Measurements from ENCODE around the gene RFX2. TPM values are rescaled to one million over a fixed set of nuclear protein-coding genes. Genes with fewer than 3 reads are reported as not detected.

The RFX2 gene
- total RNA-seq, 1 donor from 2014 or later, result 6.5 TPM

DNA sequence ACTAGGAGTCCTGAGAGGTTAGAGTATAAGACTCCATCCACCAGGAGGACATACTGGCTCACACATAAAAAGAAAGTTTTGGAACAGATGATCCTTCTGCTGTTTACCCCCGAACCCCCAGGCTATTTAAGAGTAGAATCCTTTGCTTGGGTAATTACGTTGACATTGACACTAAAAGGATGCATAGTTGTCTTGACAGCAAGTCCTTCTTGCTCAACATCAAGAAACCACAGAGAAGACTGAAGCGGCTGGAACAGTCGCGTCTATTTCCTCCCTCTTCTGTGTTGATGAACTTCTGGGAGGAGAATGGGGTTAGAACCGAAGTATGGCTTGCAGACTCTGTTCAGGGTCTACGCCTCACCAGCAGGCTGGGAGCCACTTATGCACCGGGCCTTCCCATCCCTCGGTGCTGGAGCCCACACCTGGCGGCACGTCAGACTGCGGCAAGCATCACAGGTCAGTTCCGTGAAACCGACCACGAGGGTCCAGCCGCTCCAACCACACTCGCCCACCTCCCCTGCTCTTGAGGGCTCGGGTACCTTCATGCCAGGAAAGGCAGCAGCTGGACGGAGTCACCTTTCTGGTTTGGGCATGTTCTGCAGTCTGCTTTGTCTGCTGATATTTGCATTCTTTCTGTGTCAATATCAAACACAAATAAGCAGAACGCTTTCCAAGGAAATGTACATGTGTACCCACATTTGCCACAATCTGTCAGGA lies 90.0 kb downstream of the RFX2 start:
- Mint-ChIP-seq H3K4me1 (ENCODE audit: low read depth) (peaks cover 24% of the 10 kb centered on the region), H3K36me3 (ENCODE audit: low read depth) (peaks cover 4% of the 10 kb centered on the region), H3K27me3 (ENCODE audit: low read depth) (no peaks in the 10 kb centered on the region), H3K4me3 (ENCODE audit: unreplicated experiment) (no peak overlapping the region), H3K27ac (ENCODE audit: unreplicated experiment) (no peak overlapping the region), H3K9me3 (ENCODE audit: low read depth) (no peaks in the 10 kb centered on the region)
- peak; percentile 78 for DNase-seq (ENCODE audit: low spot score)
- TF ChIP-seq, protein P1, sequence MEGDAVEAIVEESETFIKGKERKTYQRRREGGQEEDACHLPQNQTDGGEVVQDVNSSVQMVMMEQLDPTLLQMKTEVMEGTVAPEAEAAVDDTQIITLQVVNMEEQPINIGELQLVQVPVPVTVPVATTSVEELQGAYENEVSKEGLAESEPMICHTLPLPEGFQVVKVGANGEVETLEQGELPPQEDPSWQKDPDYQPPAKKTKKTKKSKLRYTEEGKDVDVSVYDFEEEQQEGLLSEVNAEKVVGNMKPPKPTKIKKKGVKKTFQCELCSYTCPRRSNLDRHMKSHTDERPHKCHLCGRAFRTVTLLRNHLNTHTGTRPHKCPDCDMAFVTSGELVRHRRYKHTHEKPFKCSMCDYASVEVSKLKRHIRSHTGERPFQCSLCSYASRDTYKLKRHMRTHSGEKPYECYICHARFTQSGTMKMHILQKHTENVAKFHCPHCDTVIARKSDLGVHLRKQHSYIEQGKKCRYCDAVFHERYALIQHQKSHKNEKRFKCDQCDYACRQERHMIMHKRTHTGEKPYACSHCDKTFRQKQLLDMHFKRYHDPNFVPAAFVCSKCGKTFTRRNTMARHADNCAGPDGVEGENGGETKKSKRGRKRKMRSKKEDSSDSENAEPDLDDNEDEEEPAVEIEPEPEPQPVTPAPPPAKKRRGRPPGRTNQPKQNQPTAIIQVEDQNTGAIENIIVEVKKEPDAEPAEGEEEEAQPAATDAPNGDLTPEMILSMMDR (IDR thresholded peaks at IDR 0.05), result no peak

DNA sequence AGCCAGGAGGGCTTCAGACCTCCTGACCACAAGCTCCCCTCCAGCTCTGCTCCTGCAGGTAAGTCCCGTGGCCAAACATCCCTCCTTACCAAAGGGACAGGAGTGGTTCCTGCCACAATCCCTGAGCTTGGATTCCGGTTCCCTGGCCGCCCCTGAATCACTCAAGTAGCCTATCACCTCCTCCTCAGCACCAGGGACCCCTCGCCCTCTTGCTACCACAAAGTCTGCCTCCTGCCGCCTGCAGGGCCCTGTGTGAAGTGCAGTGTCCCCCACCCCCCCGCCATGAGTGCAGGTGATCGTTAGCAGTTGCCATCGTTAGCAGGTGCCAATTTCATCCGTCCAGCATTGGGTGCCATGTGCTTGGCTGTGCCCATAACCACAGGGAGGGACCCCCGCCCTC lies 91.5 kb downstream of the RFX2 start:
- peaks cover 22% of the 10 kb centered on the region for H3K4me1 Mint-ChIP-seq (ENCODE audit: low read depth)
- H3K27me3 Mint-ChIP-seq (ENCODE audit: low read depth), result no peaks in the 10 kb centered on the region
- H3K9me3 Mint-ChIP-seq (ENCODE audit: low read depth), result no peaks in the 10 kb centered on the region
- H3K27ac Mint-ChIP-seq (ENCODE audit: unreplicated experiment), result no peak overlapping the region
- peak; percentile 68 for DNase-seq (ENCODE audit: low spot score)
- no peak overlapping the region for H3K4me3 Mint-ChIP-seq (ENCODE audit: unreplicated experiment)
- TF ChIP-seq, protein P1 (IDR thresholded peaks at IDR 0.05), result peak; percentile 43
- peaks cover 4% of the 10 kb centered on the region for H3K36me3 Mint-ChIP-seq (ENCODE audit: low read depth)

DNA sequence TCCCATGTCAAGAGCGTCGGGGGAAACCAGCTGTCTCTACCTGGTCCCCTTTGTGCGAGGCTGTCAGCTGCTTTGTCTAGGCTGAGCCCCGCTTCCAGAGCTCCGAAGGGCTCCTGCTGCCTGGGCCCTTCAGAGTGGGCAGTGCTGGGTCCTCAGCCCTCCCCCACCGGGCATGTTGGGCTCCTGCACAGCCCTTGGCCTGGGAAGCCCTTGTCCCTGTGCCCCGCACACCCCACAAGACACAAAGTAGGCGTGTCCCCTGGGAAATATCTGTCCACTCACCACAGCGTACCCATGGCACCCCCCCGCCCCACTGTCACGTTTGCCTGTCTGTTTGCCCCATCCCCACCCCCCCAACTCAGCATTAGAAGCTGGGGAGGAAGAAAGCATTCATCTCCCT lies 92.7 kb downstream of the RFX2 start:
- Mint-ChIP-seq H3K4me3 (ENCODE audit: unreplicated experiment) (no peak overlapping the region), H3K36me3 (ENCODE audit: low read depth) (peaks cover 6% of the 10 kb centered on the region), H3K4me1 (ENCODE audit: low read depth) (peaks cover 13% of the 10 kb centered on the region), H3K27ac (ENCODE audit: unreplicated experiment) (no peak overlapping the region), H3K27me3 (ENCODE audit: low read depth) (no peaks in the 10 kb centered on the region), H3K9me3 (ENCODE audit: low read depth) (no peaks in the 10 kb centered on the region)
- DNase-seq (ENCODE audit: low spot score), result peak; percentile 42
- TF ChIP-seq, protein P1 (IDR thresholded peaks at IDR 0.05), result no peak

DNA sequence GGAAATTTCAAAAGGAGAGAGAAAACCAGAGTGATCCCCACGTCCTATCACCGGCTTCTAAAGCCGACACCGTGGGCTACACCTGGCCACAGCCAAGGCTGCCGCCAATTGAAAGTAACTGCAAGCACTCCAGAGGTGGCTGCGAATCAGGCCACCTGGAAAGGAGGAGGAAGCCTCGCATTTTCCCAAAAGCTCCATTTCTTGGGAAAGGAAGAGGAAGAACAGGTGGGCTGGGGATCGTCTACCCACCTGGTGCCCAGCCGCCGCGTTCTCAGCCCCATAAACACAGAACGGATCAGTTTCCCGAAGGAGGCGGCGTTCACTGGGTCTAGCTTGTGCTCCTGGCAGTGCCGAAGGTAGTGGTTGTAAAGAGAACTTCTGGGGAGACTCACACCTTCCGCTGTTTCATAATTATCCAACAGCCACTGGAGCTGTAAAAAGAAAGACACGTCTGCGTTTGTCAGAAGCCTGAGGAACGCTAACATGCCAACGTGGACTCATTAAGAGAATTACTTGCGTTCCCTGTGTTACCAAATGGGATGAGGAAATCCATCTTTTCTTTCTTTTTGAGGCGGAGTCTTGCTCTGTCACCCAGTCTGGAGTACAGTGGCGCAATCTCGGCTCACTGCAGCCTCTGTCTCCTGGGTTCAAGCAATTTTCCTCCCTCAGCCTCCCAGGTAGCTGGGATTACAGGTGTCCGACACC lies 94.3 kb downstream of the RFX2 start:
- no peaks in the 10 kb centered on the region for H3K27me3 Mint-ChIP-seq (ENCODE audit: low read depth)

DNA sequence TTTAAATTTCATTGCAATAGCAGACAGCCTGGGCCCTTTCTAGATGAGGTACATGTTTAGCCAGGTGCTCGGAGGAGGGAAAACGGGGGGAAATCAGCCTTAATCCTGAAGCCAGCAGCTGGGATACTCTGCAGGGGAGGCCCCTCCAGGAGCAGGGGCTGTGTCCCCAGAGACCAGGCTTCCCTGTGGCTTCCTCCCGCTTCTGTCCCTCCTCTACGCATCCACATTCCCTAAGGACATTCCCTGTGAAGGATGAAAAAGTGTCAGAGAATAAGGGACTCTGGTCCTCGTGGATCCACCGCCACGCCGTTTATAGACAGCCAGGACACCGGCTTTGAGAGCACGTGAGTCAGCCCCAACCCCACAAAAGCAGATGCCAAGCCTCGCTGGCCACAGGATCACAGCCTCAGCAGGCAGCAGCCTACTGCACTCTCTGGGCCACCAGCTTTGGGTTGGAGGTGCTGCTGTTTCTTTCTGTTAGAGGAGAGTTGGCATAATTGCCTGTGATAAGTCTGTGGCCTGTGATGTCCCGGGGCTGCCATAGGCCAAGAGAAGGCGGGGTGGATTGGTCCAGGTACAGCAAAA lies 95.7 kb downstream of the RFX2 start:
- Mint-ChIP-seq H3K27ac (ENCODE audit: unreplicated experiment) (no peak overlapping the region), H3K4me3 (ENCODE audit: unreplicated experiment) (no peak overlapping the region), H3K4me1 (ENCODE audit: low read depth) (peaks cover 4% of the 10 kb centered on the region), H3K36me3 (ENCODE audit: low read depth) (peaks cover 7% of the 10 kb centered on the region), H3K27me3 (ENCODE audit: low read depth) (no peaks in the 10 kb centered on the region), H3K9me3 (ENCODE audit: low read depth) (no peaks in the 10 kb centered on the region)
- TF ChIP-seq, protein P1 (IDR thresholded peaks at IDR 0.05), result no peak
- peak; percentile 38 for DNase-seq (ENCODE audit: low spot score)

More for the DNA sequence above, 94.3 kb downstream of the RFX2 start:
- Mint-ChIP-seq H3K27ac (ENCODE audit: unreplicated experiment) (no peak overlapping the region), H3K4me3 (ENCODE audit: unreplicated experiment) (no peak overlapping the region), H3K9me3 (ENCODE audit: low read depth) (no peaks in the 10 kb centered on the region), H3K36me3 (ENCODE audit: low read depth) (peaks cover 6% of the 10 kb centered on the region), H3K4me1 (ENCODE audit: low read depth) (peaks cover 4% of the 10 kb centered on the region)
- TF ChIP-seq, protein P1 (IDR thresholded peaks at IDR 0.05), result no peak
- peak; percentile 54 for DNase-seq (ENCODE audit: low spot score)

Measured in chondrocyte (in vitro differentiated cells).